ENCODE data around the gene ATXN3L. TPM values are rescaled to one million over a fixed set of nuclear protein-coding genes. Genes with fewer than 3 reads are reported as not detected.

ATXN3L gene
- total RNA-seq (2022; extraction: Qiagen RNA extraction; ENCODE audit: low read depth) = not detected in 5 replicates

GRCh38 chrX:13319953-13320352, at the start of gene ATXN3L:
TSS of gene ATXN3L (minus strand) at chrX:13320053. CDS start at chrX:13319934, 119 bp downstream.

Other genes with a start within 250 kb of the ATXN3L start
- gene EGFL6, start 249.5 kb upstream of the ATXN3L start, total RNA-seq (2022; extraction: Qiagen RNA extraction; ENCODE audit: low read depth) = 0.06 TPM in 1 of 5 replicates, not detected in the others